Measurements from ENCODE around the gene SLC25A21.
"Not testable (repeated sequence)": the region's sequence is repeated elsewhere in the genome, so short reads cannot be mapped to it uniquely, and the experiment has no call there.

SLC25A21 gene

DNA sequence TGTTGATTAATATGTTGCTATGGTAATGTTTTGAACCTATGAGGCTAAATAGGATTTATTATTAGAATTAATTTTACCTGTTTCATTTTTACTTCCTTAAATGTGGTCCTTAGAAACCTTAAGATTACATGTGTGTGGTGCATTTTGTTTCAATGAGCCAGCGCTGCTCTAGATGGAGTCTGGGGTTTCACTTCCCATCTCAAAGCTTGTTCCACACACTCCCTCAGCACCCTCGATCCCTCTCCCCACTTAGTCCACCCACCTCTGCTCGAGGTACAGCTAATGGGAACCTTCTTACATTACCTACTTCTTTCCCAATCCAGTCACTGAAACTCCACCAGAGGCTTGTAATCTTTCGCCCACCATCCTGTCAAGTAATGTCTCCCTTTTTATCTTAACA, 305.5 kb downstream of the SLC25A21 start:
- TF ChIP-seq CSRNP3 (CRISPR knock-in tag; IDR thresholded peaks at IDR 0.05) (no peak), SNAI2 (CRISPR knock-in tag; IDR thresholded peaks at IDR 0.05) (no peak)
- no peak for ATAC-seq

DNA sequence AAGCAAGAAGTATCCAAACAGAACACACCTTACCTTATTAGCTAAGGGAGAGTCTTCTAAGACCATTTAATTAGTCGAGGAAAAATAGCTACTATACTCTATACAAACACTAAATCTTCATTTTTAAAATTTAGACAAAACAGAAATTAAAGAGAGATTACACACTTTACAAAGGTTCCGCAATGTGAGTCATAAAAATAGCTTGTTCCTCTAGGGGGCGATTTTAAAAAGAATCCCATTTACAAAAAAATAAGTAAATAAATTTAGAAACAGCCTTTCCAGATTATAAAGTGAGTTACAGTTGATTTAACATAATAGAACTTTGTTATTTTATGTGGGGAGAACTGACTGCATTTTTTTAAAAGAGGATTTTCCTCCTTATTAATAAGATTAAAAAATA, 309.1 kb downstream of the SLC25A21 start:
- TF ChIP-seq BACH2 (CRISPR knock-in tag; IDR thresholded peaks at IDR 0.05; ENCODE audit: borderline replicate concordance) (no peak), ISL1 (CRISPR knock-in tag; IDR thresholded peaks at IDR 0.05) (no peak), CSDC2 (CRISPR knock-in tag; IDR thresholded peaks at IDR 0.05) (no peak), ZFP30 (CRISPR knock-in tag; IDR thresholded peaks at IDR 0.05) (no peak), POU6F1 (CRISPR knock-in tag; IDR thresholded peaks at IDR 0.05; ENCODE audit: borderline replicate concordance, low read depth) (no peak), ZC3H10 (CRISPR knock-in tag; IDR thresholded peaks at IDR 0.05) (no peak)
- no peak for ATAC-seq

- ATAC-seq, result not testable (repeated sequence)
Observed at GRCh38 chr14:36862237-36862636, 310.2 kb downstream of the SLC25A21 start.

DNA sequence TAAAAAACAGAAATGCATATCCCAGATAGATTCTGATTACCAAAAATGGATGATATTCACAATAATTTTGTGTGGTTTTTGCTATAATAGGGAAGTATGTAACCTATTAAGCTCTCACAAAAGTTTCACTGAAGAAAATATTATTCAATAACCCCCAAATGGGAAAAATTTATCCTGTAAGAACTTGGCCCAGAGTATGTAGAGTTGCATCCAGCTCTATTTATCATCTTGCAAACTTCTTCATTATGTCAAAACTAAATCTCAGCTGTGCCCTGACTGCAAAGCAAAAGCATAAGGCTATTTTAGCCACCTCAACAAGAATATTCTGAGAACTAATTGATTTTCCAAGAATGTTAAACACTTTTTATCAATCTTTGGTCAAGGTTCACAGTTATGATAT, 311.6 kb downstream of the SLC25A21 start:
- ATAC-seq, result no peak
- TF ChIP-seq GLIS3 (CRISPR knock-in tag; IDR thresholded peaks at IDR 0.05) (no peak), ZNF70 (CRISPR knock-in tag; IDR thresholded peaks at IDR 0.05) (no peak), CREB5 (CRISPR knock-in tag; IDR thresholded peaks at IDR 0.05; ENCODE audit: low read depth) (no peak), CSDC2 (CRISPR knock-in tag; IDR thresholded peaks at IDR 0.05) (no peak), ZNF565 (CRISPR knock-in tag; conservative IDR thresholded peaks at IDR 0.05; ENCODE audit: low read depth) (no peak), SNAI2 (CRISPR knock-in tag; IDR thresholded peaks at IDR 0.05) (no peak), OSR1 (CRISPR knock-in tag; IDR thresholded peaks at IDR 0.05) (no peak), RARB (CRISPR knock-in tag; IDR thresholded peaks at IDR 0.05) (no peak), ZNF8 (CRISPR knock-in tag; IDR thresholded peaks at IDR 0.05) (no peak), TOX (CRISPR knock-in tag; IDR thresholded peaks at IDR 0.05; ENCODE audit: borderline replicate concordance) (no peak), ZC3H10 (CRISPR knock-in tag; IDR thresholded peaks at IDR 0.05) (no peak), ZFP30 (CRISPR knock-in tag; IDR thresholded peaks at IDR 0.05) (no peak), ESRRG (CRISPR knock-in tag; IDR thresholded peaks at IDR 0.05) (no peak), CSRNP3 (CRISPR knock-in tag; IDR thresholded peaks at IDR 0.05) (no peak), ZFP3 (CRISPR knock-in tag; IDR thresholded peaks at IDR 0.05) (no peak)
- TF ChIP-seq, protein P1, sequence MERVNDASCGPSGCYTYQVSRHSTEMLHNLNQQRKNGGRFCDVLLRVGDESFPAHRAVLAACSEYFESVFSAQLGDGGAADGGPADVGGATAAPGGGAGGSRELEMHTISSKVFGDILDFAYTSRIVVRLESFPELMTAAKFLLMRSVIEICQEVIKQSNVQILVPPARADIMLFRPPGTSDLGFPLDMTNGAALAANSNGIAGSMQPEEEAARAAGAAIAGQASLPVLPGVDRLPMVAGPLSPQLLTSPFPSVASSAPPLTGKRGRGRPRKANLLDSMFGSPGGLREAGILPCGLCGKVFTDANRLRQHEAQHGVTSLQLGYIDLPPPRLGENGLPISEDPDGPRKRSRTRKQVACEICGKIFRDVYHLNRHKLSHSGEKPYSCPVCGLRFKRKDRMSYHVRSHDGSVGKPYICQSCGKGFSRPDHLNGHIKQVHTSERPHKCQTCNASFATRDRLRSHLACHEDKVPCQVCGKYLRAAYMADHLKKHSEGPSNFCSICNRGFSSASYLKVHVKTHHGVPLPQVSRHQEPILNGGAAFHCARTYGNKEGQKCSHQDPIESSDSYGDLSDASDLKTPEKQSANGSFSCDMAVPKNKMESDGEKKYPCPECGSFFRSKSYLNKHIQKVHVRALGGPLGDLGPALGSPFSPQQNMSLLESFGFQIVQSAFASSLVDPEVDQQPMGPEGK (CRISPR knock-in tag; IDR thresholded peaks at IDR 0.05; ENCODE audit: borderline replicate concordance), result no peak
- TF ChIP-seq, protein P2, sequence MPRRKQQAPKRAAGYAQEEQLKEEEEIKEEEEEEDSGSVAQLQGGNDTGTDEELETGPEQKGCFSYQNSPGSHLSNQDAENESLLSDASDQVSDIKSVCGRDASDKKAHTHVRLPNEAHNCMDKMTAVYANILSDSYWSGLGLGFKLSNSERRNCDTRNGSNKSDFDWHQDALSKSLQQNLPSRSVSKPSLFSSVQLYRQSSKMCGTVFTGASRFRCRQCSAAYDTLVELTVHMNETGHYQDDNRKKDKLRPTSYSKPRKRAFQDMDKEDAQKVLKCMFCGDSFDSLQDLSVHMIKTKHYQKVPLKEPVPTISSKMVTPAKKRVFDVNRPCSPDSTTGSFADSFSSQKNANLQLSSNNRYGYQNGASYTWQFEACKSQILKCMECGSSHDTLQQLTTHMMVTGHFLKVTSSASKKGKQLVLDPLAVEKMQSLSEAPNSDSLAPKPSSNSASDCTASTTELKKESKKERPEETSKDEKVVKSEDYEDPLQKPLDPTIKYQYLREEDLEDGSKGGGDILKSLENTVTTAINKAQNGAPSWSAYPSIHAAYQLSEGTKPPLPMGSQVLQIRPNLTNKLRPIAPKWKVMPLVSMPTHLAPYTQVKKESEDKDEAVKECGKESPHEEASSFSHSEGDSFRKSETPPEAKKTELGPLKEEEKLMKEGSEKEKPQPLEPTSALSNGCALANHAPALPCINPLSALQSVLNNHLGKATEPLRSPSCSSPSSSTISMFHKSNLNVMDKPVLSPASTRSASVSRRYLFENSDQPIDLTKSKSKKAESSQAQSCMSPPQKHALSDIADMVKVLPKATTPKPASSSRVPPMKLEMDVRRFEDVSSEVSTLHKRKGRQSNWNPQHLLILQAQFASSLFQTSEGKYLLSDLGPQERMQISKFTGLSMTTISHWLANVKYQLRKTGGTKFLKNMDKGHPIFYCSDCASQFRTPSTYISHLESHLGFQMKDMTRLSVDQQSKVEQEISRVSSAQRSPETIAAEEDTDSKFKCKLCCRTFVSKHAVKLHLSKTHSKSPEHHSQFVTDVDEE (CRISPR knock-in tag; IDR thresholded peaks at IDR 0.05), result no peak
